ENCODE results near the gene TNFSF13B.
A peak's percentile ranks its signal among the peaks of the same experiment; 100 is the strongest.
"Not testable (repeated sequence)": the region's sequence is repeated elsewhere in the genome, so short reads cannot be mapped to it uniquely, and the experiment has no call there.

TNFSF13B gene, protein sequence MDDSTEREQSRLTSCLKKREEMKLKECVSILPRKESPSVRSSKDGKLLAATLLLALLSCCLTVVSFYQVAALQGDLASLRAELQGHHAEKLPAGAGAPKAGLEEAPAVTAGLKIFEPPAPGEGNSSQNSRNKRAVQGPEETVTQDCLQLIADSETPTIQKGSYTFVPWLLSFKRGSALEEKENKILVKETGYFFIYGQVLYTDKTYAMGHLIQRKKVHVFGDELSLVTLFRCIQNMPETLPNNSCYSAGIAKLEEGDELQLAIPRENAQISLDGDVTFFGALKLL

DNA sequence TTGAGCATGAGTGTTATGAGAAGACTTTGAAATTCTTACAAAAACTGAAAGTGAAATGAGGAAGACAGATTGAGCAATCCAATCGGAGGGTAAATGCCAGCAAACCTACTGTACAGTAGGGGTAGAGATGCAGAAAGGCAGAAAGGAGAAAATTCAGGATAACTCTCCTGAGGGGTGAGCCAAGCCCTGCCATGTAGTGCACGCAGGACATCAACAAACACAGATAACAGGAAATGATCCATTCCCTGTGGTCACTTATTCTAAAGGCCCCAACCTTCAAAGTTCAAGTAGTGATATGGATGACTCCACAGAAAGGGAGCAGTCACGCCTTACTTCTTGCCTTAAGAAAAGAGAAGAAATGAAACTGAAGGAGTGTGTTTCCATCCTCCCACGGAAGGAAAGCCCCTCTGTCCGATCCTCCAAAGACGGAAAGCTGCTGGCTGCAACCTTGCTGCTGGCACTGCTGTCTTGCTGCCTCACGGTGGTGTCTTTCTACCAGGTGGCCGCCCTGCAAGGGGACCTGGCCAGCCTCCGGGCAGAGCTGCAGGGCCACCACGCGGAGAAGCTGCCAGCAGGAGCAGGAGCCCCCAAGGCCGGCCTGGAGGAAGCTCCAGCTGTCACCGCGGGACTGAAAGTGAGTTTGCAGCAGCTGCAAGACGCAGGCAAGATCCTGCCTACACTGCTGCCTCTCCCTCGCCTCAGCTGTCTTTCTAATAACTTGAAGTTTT is at the start of gene TNFSF13B:
Gene TNFSF13B, plus strand, starts transcription at position 118 of the 728 bp plus-strand sequence. Its CDS starts 178 bp downstream, at position 296.
- no peak for DNase-seq

GRCh38 chr13:108220041-108220440 is 49.5 kb upstream of the TNFSF13B start:
- peak; percentile 40 for DNase-seq

DNA sequence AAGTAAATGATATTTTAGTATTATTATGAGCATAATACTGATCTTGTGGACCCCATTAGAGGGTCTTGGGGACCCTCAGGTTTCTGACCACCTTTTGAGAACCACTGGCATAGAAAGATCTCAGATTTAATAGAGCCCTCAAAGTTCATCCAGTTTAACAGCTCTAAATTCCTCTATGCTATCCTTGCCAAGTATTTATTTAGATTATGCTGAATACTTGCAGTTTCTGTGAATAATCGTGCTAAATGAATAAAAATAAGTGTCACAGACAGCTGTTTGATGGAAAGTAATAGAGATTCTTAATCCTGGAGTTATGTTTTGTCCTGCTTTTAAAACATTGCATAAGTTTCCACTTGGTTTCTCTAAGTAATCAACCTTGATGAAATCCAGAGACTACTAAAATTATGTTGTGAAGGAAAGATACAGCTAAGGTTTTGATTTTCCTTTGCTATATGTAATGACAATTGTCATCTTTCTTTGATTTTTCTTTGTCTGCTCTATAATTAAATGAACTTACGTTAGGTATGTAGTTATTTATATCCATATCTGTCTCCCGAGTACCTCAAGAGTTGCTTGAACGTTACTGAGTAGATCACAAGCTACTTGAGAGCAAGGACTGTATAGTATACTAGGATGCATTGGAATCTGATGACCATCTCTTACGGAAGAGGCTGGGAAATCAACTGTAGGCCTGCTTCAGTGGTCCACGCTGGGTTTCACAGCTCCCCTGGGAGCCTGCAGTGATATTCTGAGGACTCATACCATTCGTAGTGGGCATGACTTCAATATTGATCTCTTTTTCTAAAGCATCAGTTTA is 45.6 kb upstream of the TNFSF13B start:
- no peak for DNase-seq

DNA sequence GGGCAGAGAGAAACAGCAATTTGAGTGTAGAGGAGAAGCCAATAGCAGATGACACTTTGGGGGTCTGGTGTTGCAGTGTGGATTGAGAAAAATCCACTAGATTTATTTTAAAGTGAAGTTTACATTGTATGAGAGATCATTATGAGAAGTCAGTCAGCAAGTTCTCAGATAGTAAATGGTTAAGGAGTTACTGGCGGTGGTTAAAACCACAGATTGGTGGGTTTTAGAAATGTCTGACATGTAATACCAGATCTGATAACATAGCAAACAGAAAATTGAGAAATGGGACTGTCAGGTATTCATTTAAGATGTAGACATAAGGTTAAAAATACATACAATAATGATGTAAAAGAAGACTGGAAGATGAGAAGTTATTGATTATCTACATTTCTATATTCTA is 44.1 kb upstream of the TNFSF13B start:
- DNase-seq, result no peak

GRCh38 chr13:108226184-108226583 is 43.3 kb upstream of the TNFSF13B start:
- no peak for DNase-seq

GRCh38 chr13:108227651-108228272 is 41.8 kb upstream of the TNFSF13B start:
- DNase-seq, result no peak

DNA sequence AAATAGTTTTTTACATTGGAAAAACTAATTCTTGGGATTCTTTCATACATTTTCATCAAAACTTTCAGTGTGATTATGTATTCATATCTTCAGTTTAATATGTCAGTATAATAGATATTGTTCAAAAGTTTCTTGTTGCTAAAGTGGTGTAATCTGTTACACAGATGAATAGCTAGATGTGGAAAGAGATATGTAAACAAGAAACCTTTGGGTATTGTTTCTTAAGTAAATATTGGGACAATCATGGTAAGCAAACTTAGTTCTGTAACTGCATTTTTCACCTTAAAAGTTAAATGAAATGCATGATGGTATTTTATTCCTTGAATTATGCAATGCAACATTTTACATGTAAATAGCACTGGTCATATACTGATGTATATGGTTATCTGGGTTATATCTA is 39.1 kb upstream of the TNFSF13B start:
- DNase-seq, result no peak

- DNase-seq, result no peak
Measured at GRCh38 chr13:108249150-108249549, 20.4 kb upstream of the TNFSF13B start.

GRCh38 chr13:108257248-108257647 is 12.3 kb upstream of the TNFSF13B start:
- DNase-seq, result no peak

GRCh38 chr13:108263621-108264355 is 5.7 kb upstream of the TNFSF13B start:
- no peak for DNase-seq

- no peak for DNase-seq
Measured at GRCh38 chr13:108266321-108266990, 3.1 kb upstream of the TNFSF13B start.

DNA sequence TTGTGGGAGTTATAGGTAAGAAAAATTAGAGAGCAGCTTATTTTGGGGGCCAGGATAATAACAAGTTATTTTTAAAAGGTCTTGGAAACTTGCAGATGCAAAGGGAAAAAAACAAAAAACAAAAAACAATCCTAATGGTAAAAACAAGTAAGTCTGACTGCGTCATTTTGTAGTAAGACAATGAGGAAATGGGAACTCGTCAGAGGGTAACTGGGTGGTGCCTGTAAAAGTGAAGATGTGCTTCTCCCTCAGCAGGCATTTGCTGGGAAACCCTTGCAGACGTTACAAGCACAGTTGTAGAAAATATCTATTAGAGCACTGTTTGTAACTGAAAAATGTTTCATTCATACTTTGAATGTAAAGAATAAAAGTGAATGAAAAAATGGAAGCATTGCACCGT is 2.2 kb upstream of the TNFSF13B start:
- DNase-seq, result no peak

GRCh38 chr13:108267855-108268254 is 1.7 kb upstream of the TNFSF13B start:
- DNase-seq, result not testable (repeated sequence)

DNA sequence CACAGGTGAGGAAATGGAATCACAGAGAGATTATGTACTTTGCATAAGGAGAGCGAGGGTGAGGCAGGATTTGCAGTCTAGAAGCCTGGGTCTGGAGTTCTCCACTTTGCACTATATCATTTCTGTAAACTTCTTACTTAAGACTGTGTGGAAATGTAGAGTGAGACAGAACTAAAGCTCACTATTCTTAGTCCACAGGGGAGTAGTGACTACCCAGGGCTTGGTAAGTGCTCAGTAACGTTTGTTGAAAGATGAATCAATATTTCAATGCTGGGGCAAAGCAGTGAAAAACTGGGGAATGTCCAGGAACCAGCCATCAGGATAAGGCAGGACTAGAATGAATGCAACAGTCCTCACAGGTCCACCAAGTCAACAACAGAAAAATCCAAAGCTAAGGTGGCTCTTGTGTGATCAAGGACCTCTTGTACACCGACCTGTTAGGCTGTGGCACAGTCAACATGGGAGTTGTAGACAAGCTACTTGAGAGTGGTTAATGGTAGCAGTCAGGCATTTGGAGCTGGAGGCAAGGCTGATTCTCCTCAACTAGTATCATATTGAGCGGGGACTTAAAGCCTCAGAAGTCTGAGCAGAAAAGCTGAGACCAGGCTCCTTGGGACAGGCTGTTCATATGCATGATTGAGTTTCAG is 929 bp upstream of the TNFSF13B start:
- DNase-seq, result no peak

DNA sequence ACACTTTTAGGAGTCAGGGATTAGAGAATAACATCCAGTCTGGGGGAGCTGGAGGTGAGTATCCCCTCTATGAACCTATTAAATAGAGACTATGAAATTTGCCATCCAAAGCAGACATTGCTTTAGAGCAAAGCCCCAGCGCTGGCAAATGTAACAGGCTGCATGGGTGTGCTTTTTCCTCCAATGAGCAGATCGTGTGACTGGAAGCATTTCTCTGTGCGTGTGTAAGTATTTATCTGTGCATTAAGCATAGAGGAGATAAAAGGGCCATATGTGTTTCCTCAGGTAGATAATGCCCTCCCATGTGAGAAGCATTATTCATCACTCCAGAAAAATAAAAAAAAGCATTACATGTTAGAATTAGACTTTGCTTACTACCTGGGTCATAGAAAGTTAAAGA is 924 bp downstream of the TNFSF13B start:
- DNase-seq, result no peak

GRCh38 chr13:108272333-108272732 is 2.8 kb downstream of the TNFSF13B start:
- DNase-seq, result no peak

GRCh38 chr13:108273429-108274118 is 4.1 kb downstream of the TNFSF13B start:
- no peak for DNase-seq

- no peak for DNase-seq
Measured at GRCh38 chr13:108274718-108275117, 5.2 kb downstream of the TNFSF13B start.

- DNase-seq, result no peak
Measured at GRCh38 chr13:108276060-108276459, 6.5 kb downstream of the TNFSF13B start.

- DNase-seq, result no peak
Measured at GRCh38 chr13:108278466-108278865, 8.9 kb downstream of the TNFSF13B start.

DNA sequence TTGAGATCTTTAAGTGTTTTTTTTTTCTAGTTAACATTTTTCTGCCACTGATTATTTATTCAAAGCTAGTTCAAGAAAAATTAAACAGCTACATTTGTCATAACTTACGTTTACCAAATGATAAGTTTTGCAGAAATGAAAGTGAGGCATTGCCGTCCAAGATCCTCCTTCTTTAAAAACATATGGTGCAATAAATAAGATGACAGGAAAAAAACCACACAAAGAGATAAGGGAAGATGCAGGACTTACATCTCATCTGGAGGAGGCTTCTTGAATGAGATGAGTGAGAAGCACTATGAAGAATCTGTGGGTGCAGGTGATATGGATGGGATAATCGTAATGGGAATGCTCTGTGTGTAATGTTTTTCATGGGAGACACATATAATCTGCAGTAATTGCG is 12.4 kb downstream of the TNFSF13B start:
- no peak for DNase-seq

Data from NCI-H1436 (cell line).